Endothelial cell of umbilical vein (primary cell): ENCODE data around the gene CDKN1A. TPM values are rescaled to one million over a fixed set of nuclear protein-coding genes. Genes with fewer than 3 reads are reported as not detected.

Experiments
- BruUV-seq: library from RNA; stranded (reverse); fragments of 400-500 nt; replicated peaks from 2 replicates; lab custom pipeline; 2021; lab: Mats Ljungman, UMichigan
- CTCF ChIA-PET: fragments of 300-600, 350-600 bp; sonication (Branson Sonifier 250); formaldehyde crosslinking; loops from one replicate; lab custom pipeline; 2021; ENCODE audit warnings: antibody characterized with exemption, inconsistent platforms; lab: Charles Lee
- POLR2A ChIA-PET: fragments of 300-600, 350-600 bp; sonication (Branson Sonifier 250); formaldehyde crosslinking; loops from one replicate; lab custom pipeline; 2021; ENCODE audit warnings: antibody characterized with exemption, inconsistent platforms; lab: Charles Lee
- DNase-seq: peaks from one replicate; pipeline ENCODE4 v3.0.0-alpha.2; 2011; ENCODE audit warnings: low read depth, low spot score
- FAIRE-seq: peaks from 2 replicates; lab custom pipeline; 2011; peaks lifted over from hg19 to GRCh38; lab: Jason Lieb, UNC
- H2AFZ ChIP-seq: 2 replicates; pipeline ENCODE4 v1.6.0; 2012; ENCODE audit warnings: low read depth, low read length, control low read depth, inconsistent platforms
- H3K27ac ChIP-seq: 2 replicates; pipeline ENCODE4 v1.5.1; 2011; ENCODE audit warnings: low read depth, mild to moderate bottlenecking, control low read depth, low read length, moderate library complexity; ENCODE audit not compliant: insufficient read depth
- H3K27me3 ChIP-seq, 2 experiments: 2 replicates each; pipeline versions ENCODE4 v1.6.0 to v1.6.1; 2011; ENCODE audit warnings: low read length in 2 of 2, mixed read lengths in 1 of 2; ENCODE audit not compliant: control insufficient read depth in 2 of 2, insufficient read depth in 2 of 2
- H3K36me3 ChIP-seq, 2 experiments: 2 replicates in 1 of 2; 3 replicates in 1 of 2; pipeline ENCODE4 v1.5.1; 2011; ENCODE audit warnings: low read length in 2 of 2, mild to moderate bottlenecking in 1 of 2, moderate library complexity in 1 of 2; ENCODE audit not compliant: control insufficient read depth in 2 of 2, insufficient read depth in 2 of 2; ENCODE audit errors: extremely low read depth in 1 of 2
- H3K4me1 ChIP-seq: 3 replicates; pipeline ENCODE4 v1.5.1; 2011; ENCODE audit warnings: mild to moderate bottlenecking, low read length; ENCODE audit not compliant: control insufficient read depth, insufficient read depth; ENCODE audit errors: extremely low read depth
- H3K4me2 ChIP-seq: 2 replicates; pipeline ENCODE4 v1.6.1; 2011; ENCODE audit warnings: low read length, control low read depth, mixed read lengths; ENCODE audit not compliant: insufficient read depth
- H3K4me3 ChIP-seq, 3 experiments: fragments of 200-600 bp in 1 of 3; sonication (generic), shearing (Covaris generic) in 1 of 3; replicated peaks in 1 of 3; 2 replicates each; pipeline ENCODE4 v1.5.1; 2011 to 2016; ENCODE audit warnings: control low read depth in 3 of 3, low read length in 3 of 3, mild to moderate bottlenecking in 2 of 3, inconsistent platforms in 1 of 3, low read depth in 1 of 3, moderate library complexity in 1 of 3; ENCODE audit not compliant: insufficient read depth in 1 of 3
- H3K79me2 ChIP-seq: 2 replicates; pipeline ENCODE4 v1.6.0; 2012; ENCODE audit warnings: low read length, inconsistent platforms; ENCODE audit not compliant: control insufficient read depth, insufficient read depth
- H3K9ac ChIP-seq: replicated peaks from 2 replicates; pipeline ENCODE3; 2011; ENCODE audit warnings: low read length, control low read depth; ENCODE audit not compliant: insufficient read depth; ENCODE audit errors: extremely low read depth
- H3K9me1 ChIP-seq: replicated peaks from 3 replicates; pipeline ENCODE4 v1.6.0; 2011; ENCODE audit warnings: mild to moderate bottlenecking, low read length; ENCODE audit not compliant: control insufficient read depth, insufficient read depth; ENCODE audit errors: extremely low read depth
- H3K9me3 ChIP-seq: replicated peaks from 2 replicates; pipeline ENCODE4 v1.5.1; 2012; ENCODE audit warnings: low read length, inconsistent platforms; ENCODE audit not compliant: control insufficient read depth, insufficient read depth
- H4K20me1 ChIP-seq: replicated peaks from 2 replicates; pipeline ENCODE3; 2011; ENCODE audit warnings: mild to moderate bottlenecking, low read length; ENCODE audit not compliant: control insufficient read depth, insufficient read depth; ENCODE audit errors: extremely low read depth
- EZH2 ChIP-seq: IDR thresholded peaks from 2 replicates; pipeline ENCODE4 v1.6.1; 2012; ENCODE audit warnings: borderline replicate concordance, low read depth, mild to moderate bottlenecking, moderate library complexity, low read length, inconsistent platforms; ENCODE audit not compliant: severe bottlenecking
- FOS ChIP-seq: IDR thresholded peaks from 2 replicates; pipeline ENCODE4 v1.6.1; 2011; ENCODE audit warnings: mild to moderate bottlenecking, low read length, moderate library complexity, borderline replicate concordance; ENCODE audit not compliant: insufficient read depth
- GATA2 ChIP-seq: IDR thresholded peaks from 2 replicates; pipeline ENCODE4 v1.7.0; 2011; ENCODE audit warnings: low read depth, mild to moderate bottlenecking, moderate library complexity, mixed read lengths, low read length; ENCODE audit not compliant: insufficient read length, insufficient read depth
- JUN ChIP-seq: IDR thresholded peaks from 2 replicates; pipeline ENCODE4 v1.6.1; 2011; ENCODE audit warnings: borderline replicate concordance, low read depth; ENCODE audit not compliant: insufficient read length, insufficient read depth
- MAX ChIP-seq: IDR thresholded peaks from 2 replicates; pipeline ENCODE4 v1.6.1; 2011; ENCODE audit not compliant: insufficient read depth, insufficient read length
- MYC ChIP-seq: IDR thresholded peaks from one replicate; pipeline ENCODE4 v1.6.1; 2011; ENCODE audit warnings: mild to moderate bottlenecking, low read depth, low read length
- POLR2A ChIP-seq: IDR thresholded peaks from 2 replicates; pipeline ENCODE4 v1.6.1; 2012; ENCODE audit warnings: low read depth, mild to moderate bottlenecking, control low read depth, low read length
- POLR2AphosphoS5 ChIP-seq: IDR thresholded peaks from 2 replicates; pipeline ENCODE4 v1.6.1; 2012; ENCODE audit warnings: low read depth, mild to moderate bottlenecking, control low read depth, low read length, moderate library complexity; ENCODE audit not compliant: insufficient read depth
- dilution Hi-C: fragments of 300-500 bp; cut with MboI; formaldehyde crosslinking; loops from one replicate; pipeline ENCODE4 v1.15.0; 2019; ENCODE audit warnings: low sequenced_read_pairs; ENCODE audit not compliant: extremely low pct_ligation_motif_present
- intact Hi-C: fragments of 100-400 bp; cut with micrococcal nuclease; formaldehyde crosslinking; loops from one replicate; pipeline ENCODE4 v1.10.0; 2022
- polyA plus RNA-seq, 4 experiments: library from polyadenylated mRNA; depleted of rRNA in 3 of 4; stranded (reverse) in 3 of 4; unstranded in 1 of 4; fragments of >200 nt; gene quantifications; 2 replicates each; pipeline versions ENCODE4 v1.2.1 to v1.2.3, GENCODE V29; 2011 to 2012; ENCODE audit warnings: missing spikeins in 1 of 4
- total RNA-seq: library from RNA; stranded (reverse); gene quantifications from 2 replicates; pipeline ENCODE4 v1.2.3, GENCODE V29; 2021
- TF ChIP-seq, protein P1 (sequence below), 2 donors: IDR thresholded peaks; 1 replicate in 1 of 2; 2 replicates in 1 of 2; pipeline ENCODE4 v1.5.1; 2011; ENCODE audit warnings: low read length in 2 of 2, mild to moderate bottlenecking in 2 of 2, moderate library complexity in 2 of 2, control low read depth in 1 of 2, inconsistent platforms in 1 of 2, low read depth in 1 of 2; ENCODE audit not compliant: insufficient read depth in 1 of 2; ENCODE audit errors: extremely low read depth in 1 of 2

The CDKN1A gene
- total and polyA plus RNA-seq, 2 donors (not counting 3 experiments of a cell fraction or from before 2014, with no cell fraction given), result 170 to 238 TPM

- DNase-seq, result no peak
- ChIA-PET CTCF (interaction anchor here (0.8 to 2.1 kb wide), 3 partner anchors 9 to 49 kb away, joined by 3 to 8 read pairs (median 3); no protein-coding TSS in a partner anchor), POLR2A (interaction anchor here (1.3 kb wide), 1 partner anchor 15 kb away, joined by 3 read pairs; the partner anchor contains the start of gene CDKN1A)
- H3K4me1 ChIP-seq, result no peaks in the 10 kb centered on the region
- H3K9me1 ChIP-seq, result no peaks in the 10 kb centered on the region
- H3K36me3 ChIP-seq, result no peaks in the 10 kb centered on the region
- H3K4me3 ChIP-seq, result no peak overlapping the region
- H3K4me2 ChIP-seq, result no peak overlapping the region
- no TSS peak for BruUV-seq
- no peak overlapping the region for H3K9ac ChIP-seq
- H3K27ac ChIP-seq, result no peak overlapping the region
- H4K20me1 ChIP-seq, result no peaks in the 10 kb centered on the region
- intact Hi-C loops (no loop called here), dilution Hi-C loops (no loop called here)
- no peak for TF ChIP-seq FOS
- no peak for TF ChIP-seq POLR2A
- TF ChIP-seq, protein P1, sequence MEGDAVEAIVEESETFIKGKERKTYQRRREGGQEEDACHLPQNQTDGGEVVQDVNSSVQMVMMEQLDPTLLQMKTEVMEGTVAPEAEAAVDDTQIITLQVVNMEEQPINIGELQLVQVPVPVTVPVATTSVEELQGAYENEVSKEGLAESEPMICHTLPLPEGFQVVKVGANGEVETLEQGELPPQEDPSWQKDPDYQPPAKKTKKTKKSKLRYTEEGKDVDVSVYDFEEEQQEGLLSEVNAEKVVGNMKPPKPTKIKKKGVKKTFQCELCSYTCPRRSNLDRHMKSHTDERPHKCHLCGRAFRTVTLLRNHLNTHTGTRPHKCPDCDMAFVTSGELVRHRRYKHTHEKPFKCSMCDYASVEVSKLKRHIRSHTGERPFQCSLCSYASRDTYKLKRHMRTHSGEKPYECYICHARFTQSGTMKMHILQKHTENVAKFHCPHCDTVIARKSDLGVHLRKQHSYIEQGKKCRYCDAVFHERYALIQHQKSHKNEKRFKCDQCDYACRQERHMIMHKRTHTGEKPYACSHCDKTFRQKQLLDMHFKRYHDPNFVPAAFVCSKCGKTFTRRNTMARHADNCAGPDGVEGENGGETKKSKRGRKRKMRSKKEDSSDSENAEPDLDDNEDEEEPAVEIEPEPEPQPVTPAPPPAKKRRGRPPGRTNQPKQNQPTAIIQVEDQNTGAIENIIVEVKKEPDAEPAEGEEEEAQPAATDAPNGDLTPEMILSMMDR (IDR thresholded peaks at IDR 0.05; ENCODE audit: extremely low read depth in 1 of 2, insufficient read depth in 1 of 2, low read depth in 1 of 2, low read length in 2 of 2), result no peak
- no peak for TF ChIP-seq MAX
- TF ChIP-seq EZH2, result no peak
- no peak for TF ChIP-seq POLR2AphosphoS5
- TF ChIP-seq GATA2, result no peak
- TF ChIP-seq JUN, result no peak
- TF ChIP-seq MYC, result no peak
- FAIRE-seq, result no peak
- no peaks in the 10 kb centered on the region for H3K79me2 ChIP-seq
- no peak overlapping the region for H2AFZ ChIP-seq
- H3K9me3 ChIP-seq, result no peaks in the 10 kb centered on the region
- H3K27me3 ChIP-seq, result peaks cover 10 to 11% of the 10 kb centered on the region in 2 experiments
Measured at GRCh38 chr6:36663504-36664446, 14.7 kb upstream of the CDKN1A start.
